DMS114 treated with DMSO at 0.1 percent for 48 hours (cell line): Measurements from ENCODE around the gene PCGF2.
"Not testable (repeated sequence)": the region's sequence is repeated elsewhere in the genome, so short reads cannot be mapped to it uniquely, and the experiment has no call there.

Source experiments
- DNase-seq: peaks from one replicate; lab custom pipeline; 2025; ENCODE audit not compliant: unreplicated experiment; lab: John Stamatoyannopoulos, UW

The PCGF2 gene

GRCh38 chr17:38738007-38738662 is 10.0 kb downstream of the PCGF2 start:
- DNase-seq, result no peak

DNA sequence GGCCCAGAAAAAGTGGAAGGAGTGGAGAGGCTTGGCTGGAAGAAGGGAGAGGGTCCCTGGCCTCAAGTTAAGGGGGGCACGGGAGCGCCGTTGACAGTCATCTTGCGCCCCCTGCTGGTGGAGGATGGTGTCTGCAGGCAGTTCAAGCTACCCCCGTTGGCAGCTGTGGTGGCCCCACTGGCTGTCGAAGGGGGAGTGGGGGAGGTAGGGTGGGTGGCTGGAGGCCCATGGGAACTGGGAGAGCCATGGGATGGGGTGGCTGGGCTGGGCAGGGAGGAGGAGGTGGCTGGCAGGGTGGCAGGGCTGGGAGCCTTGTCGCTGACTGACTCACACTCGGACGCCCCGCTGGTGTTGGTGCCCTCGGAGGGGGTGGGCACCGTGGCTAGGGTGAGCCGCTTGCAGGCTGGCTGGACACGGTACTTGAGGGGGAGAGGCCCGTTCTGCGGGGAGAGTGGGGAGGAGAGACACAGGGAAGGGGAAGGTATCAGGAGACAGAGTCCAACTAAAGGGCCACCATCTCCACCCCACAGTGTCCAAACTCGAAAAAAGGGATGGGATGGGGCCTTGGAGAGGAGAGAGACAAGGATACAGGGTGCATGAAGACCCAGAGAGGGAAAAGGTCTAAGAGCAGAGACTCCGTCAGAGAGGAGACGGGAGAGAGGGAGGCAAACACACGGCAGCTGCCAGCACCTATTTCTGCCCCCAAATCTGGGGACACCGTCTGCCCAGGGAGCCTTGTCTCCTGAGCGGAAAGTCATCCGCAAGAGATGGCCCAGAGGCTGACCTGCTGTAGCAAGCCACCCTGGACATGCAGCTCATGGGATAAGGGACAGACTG is 12.8 kb downstream of the PCGF2 start:
- DNase-seq, result peak; percentile 37

- peak; percentile 29 for DNase-seq
Measured at GRCh38 chr17:38733982-38734973, 13.9 kb downstream of the PCGF2 start.

DNA sequence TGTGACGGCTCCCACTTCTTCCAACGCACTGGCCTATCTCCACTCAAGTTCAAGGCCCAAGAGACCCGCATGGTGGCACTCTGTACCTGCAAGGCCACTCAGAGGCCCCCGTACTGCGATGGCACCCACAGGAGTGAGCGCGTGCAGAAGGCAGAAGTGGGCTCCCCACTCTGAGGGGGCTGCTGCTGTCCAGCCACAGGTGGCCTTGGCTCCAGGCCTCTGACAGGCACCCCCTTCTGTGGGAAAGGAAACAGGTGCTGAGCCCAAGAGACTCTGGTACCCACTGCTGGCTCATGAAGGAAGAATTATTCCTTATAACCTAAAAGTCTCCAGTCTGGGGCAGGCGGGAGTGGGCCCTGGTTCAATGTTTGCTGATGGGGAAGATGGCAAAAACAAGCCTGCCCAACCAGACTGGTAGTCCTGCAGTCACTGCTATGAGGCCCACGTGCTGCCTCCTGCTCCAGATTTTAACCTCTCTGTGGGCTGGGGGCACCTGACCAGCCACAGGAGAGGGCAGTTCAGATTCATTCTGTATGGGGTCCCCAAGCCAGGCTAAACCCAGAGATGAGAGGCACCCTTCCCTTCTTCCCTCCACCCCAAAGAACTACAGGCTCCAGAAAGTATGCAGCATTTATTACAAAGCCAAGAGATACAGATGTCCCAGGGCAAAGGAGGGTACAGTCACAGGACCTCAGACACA is 14.7 kb downstream of the PCGF2 start:
- no peak for DNase-seq

GRCh38 chr17:38732376-38733281 is 15.5 kb downstream of the PCGF2 start:
- DNase-seq, result no peak

DNA sequence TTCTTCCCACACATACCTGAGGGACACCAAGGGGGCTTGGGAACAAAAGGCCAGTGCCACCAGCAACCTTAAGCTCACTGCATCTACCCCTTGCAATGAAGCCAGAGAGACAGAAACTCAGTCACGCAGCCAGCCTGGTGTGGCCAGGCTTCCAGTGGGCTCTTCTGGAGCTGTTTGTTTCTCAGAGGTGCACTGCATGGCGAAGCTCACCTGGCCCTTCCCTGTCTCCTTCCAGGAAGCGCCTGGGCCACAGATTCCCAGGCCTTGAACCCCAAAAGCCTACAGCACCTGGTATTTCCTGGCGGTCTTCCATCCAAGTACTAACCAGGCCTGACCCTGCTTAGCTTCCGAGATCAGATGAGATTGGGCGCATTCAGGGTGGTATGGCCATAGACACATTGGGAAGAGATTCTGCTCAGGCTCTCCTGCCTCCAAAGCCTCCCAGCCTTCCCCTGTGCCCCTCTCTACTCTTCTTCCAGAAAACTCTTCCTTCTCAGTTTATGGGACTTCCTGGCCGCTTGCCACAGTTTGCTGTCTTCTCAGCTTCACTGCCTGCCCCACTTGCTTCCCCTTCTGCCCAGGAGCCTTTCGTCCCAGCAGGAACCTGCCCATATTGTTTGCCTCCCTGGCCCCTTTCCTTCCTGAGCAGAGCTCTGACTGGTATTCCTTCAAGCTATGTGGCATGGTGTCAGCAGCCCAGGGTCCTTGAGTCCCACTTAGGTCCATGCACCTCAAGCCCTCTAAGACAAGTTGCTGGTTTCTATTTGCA is 16.4 kb downstream of the PCGF2 start:
- no peak for DNase-seq

DNA sequence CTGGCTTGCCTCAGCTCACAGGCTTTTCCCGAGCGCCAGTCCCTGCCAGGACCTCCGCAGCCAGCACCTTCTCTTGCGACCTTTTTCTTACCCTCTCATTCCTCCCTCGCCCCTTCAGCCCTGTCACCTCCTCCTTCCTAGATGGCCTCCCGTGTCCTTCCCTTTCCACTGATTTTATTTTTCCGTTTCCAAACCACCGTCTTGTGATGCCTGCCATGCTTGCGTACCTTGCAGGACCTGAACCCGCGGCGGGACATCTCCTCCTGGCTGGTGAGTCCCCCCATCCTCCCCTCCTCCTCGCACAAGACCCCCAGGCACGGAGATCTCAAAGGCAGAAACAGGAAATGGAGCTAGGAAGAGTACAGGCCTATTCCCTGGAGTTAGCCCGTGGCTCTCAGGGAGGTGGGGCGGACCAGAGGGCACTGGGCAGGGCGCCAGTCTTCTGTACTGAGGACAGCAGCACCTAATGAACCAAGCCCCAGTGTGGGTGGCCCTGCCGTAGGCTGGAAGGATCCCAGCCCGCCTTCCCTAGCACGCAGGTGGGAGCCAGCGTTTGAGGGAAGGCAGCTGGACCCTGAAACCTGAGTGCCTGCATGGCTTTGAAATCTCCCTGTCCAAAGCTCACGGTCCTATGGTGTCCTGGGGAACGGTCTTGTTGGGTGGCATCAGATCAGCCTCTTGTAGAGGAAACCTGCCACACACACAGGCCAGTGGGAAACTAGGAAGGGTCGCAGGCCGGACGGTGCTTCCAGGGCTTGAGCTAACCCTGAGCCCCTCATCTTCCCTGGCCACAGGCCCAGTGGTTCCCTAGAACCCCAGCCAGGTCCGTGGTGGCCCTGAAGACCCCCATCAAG is 17.4 kb downstream of the PCGF2 start:
- no peak for DNase-seq

- peak; percentile 58 for DNase-seq
Measured at GRCh38 chr17:38729886-38730525, 18.1 kb downstream of the PCGF2 start, which contains the start of gene CISD3. CISD3 (plus strand) TSS chr17:38730341; CDS start chr17:38730359, 18 bp downstream.

DNA sequence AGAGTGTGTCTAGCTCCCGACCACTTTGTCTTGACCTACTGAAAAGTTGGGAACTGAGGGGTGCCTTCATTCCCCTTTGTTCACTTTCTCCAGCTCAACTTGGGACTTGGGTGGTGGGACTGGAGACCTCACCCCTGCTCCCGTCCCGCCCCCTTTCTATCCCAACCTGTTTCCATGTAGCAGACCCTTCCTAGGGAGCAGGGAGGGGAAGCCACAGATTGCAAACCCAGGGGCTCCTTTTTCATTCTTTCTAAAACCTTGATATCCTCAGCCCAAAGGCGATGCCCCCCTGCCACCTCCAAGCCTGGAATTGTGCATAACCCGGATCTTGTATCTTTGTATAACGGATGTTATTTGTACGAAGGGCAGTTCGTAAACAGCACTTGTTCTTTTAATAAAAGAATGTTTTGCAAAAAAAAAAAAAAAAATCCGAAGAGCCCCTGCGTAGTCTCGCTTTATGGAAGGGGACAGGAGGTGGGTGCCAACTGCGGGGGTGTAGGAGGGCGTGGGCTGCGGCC is 18.7 kb downstream of the PCGF2 start:
- DNase-seq, result no peak

GRCh38 chr17:38728290-38728831 is 19.8 kb downstream of the PCGF2 start:
- no peak for DNase-seq

- DNase-seq, result no peak
Measured at GRCh38 chr17:38727736-38728135, 20.4 kb downstream of the PCGF2 start.

DNA sequence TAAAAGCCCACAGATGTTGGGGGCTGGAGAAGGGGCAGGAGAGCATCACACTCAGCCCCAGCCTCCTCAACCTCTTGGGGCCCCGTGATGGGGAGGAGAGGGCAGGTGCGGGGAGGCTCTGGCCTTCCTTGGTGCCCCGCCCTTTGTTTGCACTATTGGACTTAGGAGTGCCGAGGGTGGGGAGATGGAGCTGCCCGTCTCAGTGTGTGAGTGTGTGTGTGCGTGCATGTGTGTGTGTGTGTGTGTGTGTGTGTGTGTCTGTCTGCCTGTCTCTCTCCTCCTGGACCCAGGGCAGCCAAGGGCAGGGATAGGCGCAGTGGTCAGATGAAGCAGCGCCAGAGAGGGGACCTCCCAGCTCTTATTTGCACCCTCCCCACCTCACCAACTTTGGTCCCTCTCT is 22.0 kb downstream of the PCGF2 start:
- not testable (repeated sequence) for DNase-seq

DNA sequence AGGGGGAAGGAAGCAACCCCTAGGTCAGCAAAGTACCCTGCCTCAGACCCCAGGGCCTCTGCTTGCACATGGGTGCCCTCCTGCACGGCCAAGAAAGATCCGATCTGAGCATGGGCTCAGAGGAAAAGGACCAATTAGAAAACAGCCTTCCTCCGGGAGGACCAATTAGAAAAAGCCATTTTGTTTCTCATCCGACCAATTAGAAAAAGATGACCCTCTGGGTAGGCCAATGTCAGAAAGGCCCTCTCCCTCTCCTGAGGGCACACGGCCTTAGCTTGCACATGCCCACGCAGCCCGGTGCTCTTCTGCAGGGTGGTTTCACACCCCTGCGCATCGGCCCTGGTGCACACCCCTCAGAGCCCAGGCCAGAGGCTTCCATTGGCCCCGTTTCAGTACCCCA is 23.1 kb downstream of the PCGF2 start:
- DNase-seq, result no peak

- DNase-seq, result no peak
Measured at GRCh38 chr17:38724337-38724988, 23.7 kb downstream of the PCGF2 start.

GRCh38 chr17:38721802-38722201 is 26.3 kb downstream of the PCGF2 start:
- DNase-seq, result no peak

DNA sequence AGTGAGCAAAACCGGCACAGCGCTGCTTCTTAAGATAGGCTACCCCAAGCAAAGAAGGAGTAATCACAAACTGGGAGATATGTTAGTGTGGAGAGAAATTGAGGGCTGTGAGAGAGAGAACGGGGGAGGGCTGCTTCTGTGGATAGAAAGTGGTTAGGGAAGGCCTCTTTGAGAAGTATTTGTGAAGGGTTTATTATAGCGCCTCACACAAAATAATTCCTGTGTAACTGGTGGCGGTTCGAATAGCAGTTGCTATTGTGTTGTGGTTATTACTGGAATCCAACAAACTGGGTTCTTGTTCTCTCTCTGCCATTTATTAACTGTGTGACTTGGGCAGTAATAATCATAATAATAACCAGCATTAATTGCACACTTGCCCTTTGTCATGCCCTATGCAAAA is 27.2 kb downstream of the PCGF2 start:
- DNase-seq, result no peak
